Measurements from ENCODE around the gene MRPS31.

MRPS31 gene

DNA sequence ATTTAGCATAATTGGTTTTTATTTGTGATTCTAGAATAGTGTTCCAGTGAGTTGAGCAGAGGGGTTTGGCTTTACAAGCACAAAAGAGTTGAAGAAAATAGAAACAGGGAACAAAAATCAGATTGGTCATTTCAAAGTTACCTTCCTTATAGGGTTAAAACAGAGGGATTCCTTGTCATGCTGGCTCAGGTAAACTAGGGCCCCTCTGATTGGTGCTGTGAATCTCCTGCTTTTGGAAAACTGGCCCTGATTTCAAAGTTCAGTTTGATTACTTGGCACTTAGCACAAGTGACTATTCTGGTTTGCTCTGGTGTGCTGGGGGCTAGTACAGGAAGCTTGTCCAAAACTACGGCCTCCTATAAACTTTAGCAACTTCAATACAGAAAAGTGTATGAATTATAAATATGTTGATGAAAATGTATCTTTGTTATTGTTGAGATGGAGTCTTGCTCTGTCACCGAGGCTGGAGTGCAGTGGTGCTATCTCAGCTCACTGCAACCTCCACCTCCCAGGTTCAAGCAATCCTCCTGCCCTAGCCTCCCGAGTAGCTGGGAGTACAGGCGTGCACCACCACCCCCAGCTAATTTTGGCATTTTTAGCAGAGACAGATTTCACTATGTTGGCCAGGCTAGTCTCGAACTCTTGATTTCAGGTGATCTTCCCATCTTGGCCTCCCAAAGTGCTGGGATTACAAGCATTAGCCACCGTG lies 1.9 kb upstream of the MRPS31 start:
- TF ChIP-seq TAF1 (IDR thresholded peaks at IDR 0.05; ENCODE audit: borderline replicate concordance, insufficient read depth, low read length) (no peak), SIN3A (IDR thresholded peaks at IDR 0.05; ENCODE audit: borderline replicate concordance, insufficient read depth, low read length) (no peak), POLR2AphosphoS5 (IDR thresholded peaks at IDR 0.05; ENCODE audit: low read depth, low read length) (no peak)
- TF ChIP-seq, protein P1, sequence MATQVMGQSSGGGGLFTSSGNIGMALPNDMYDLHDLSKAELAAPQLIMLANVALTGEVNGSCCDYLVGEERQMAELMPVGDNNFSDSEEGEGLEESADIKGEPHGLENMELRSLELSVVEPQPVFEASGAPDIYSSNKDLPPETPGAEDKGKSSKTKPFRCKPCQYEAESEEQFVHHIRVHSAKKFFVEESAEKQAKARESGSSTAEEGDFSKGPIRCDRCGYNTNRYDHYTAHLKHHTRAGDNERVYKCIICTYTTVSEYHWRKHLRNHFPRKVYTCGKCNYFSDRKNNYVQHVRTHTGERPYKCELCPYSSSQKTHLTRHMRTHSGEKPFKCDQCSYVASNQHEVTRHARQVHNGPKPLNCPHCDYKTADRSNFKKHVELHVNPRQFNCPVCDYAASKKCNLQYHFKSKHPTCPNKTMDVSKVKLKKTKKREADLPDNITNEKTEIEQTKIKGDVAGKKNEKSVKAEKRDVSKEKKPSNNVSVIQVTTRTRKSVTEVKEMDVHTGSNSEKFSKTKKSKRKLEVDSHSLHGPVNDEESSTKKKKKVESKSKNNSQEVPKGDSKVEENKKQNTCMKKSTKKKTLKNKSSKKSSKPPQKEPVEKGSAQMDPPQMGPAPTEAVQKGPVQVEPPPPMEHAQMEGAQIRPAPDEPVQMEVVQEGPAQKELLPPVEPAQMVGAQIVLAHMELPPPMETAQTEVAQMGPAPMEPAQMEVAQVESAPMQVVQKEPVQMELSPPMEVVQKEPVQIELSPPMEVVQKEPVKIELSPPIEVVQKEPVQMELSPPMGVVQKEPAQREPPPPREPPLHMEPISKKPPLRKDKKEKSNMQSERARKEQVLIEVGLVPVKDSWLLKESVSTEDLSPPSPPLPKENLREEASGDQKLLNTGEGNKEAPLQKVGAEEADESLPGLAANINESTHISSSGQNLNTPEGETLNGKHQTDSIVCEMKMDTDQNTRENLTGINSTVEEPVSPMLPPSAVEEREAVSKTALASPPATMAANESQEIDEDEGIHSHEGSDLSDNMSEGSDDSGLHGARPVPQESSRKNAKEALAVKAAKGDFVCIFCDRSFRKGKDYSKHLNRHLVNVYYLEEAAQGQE (IDR thresholded peaks at IDR 0.05; ENCODE audit: insufficient read depth in 1 of 2, low read depth in 2 of 2, low read length in 2 of 2): no peak

DNA sequence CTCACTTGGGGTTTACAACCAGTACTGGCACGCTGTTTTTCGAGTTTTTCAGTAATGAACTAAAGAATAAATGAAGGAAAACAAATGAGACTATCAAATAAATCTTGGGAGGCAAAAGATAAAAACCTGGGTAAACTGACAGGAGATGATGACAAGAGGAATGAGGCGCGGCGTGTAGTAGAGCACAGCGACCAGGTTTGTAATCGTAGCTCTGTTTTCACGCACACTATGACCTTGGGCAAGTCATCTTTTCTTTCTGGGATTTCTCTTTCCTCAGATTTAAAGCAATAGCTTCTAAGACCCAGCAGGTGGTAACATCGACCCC lies 419 bp downstream of the MRPS31 start:
- TF ChIP-seq POLR2AphosphoS5 (IDR thresholded peaks at IDR 0.05; ENCODE audit: low read depth, low read length) (no peak), FOXP2 (optimal IDR thresholded peaks at IDR 0.05; ENCODE audit: borderline replicate concordance, extremely low read depth, extremely low read length, insufficient read depth) (no peak), TAF1 (IDR thresholded peaks at IDR 0.05; ENCODE audit: borderline replicate concordance, insufficient read depth, low read length) (no peak), SIN3A (IDR thresholded peaks at IDR 0.05; ENCODE audit: borderline replicate concordance, insufficient read depth, low read length) (no peak)
- TF ChIP-seq, protein P1 (IDR thresholded peaks at IDR 0.05; ENCODE audit: insufficient read depth in 1 of 2, low read depth in 2 of 2, low read length in 2 of 2): no peak

DNA sequence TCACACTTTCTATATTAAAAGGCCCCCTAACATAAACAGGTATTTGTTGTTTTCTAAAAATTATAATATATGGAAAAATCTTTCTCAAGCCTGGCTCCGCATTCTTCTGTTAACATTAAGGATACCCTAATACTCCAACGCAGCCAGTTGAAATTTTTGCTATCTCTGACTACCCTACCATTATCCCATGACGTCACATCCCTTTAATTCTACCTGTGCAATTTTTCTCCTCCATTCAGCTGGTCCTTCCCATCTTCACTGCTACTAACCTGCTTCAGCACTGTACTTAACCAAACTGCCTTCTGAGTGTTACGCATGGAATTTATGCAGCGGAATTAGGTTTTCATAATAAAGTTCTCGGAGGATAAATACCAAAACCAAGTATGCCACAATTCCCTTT lies 1.0 kb downstream of the MRPS31 start:
- TF ChIP-seq SIN3A (IDR thresholded peaks at IDR 0.05; ENCODE audit: borderline replicate concordance, insufficient read depth, low read length) (no peak), POLR2AphosphoS5 (IDR thresholded peaks at IDR 0.05; ENCODE audit: low read depth, low read length) (no peak), TAF1 (IDR thresholded peaks at IDR 0.05; ENCODE audit: borderline replicate concordance, insufficient read depth, low read length) (no peak), FOXP2 (optimal IDR thresholded peaks at IDR 0.05; ENCODE audit: borderline replicate concordance, extremely low read depth, extremely low read length, insufficient read depth) (no peak)
- TF ChIP-seq, protein P1 (IDR thresholded peaks at IDR 0.05; ENCODE audit: insufficient read depth in 1 of 2, low read depth in 2 of 2, low read length in 2 of 2): no peak

DNA sequence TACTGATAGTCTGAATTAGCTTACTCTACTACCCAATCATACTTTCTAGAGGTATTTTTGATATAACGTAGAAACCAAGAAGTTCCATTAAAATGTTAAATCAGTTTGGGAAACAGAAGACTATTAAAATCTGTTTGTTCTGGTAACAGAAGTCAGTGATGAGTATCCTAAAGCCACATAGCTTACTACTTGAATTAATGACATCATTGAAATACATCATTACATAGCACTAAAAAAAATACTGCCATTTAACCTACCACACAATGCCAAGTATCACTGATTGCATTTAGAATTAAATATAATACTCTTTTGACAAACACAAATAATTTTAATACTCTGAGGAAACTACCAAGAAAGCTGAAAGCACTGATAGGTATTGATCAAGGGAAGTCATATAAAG lies 5.4 kb downstream of the MRPS31 start:
- TF ChIP-seq, protein P1 (IDR thresholded peaks at IDR 0.05; ENCODE audit: insufficient read depth in 1 of 2, low read depth in 2 of 2, low read length in 2 of 2): no peak
- TF ChIP-seq FOXP2 (optimal IDR thresholded peaks at IDR 0.05; ENCODE audit: borderline replicate concordance, extremely low read depth, extremely low read length, insufficient read depth): no peak
- no peak for TF ChIP-seq SIN3A (IDR thresholded peaks at IDR 0.05; ENCODE audit: borderline replicate concordance, insufficient read depth, low read length)
- no peak for TF ChIP-seq POLR2AphosphoS5 (IDR thresholded peaks at IDR 0.05; ENCODE audit: low read depth, low read length)
- TF ChIP-seq TAF1 (IDR thresholded peaks at IDR 0.05; ENCODE audit: borderline replicate concordance, insufficient read depth, low read length): no peak

Measured in PFSK-1 (cell line).